ENCODE results near the gene FAM241B.

The FAM241B gene

GRCh38 chr10:69655124-69655867 lies 25.2 kb downstream of the FAM241B start:
- no peaks in the 10 kb centered on the region for H3K4me1 ChIP-seq (ENCODE audit: insufficient read depth, low read length, severe bottlenecking)
- H3K36me3 ChIP-seq (ENCODE audit: insufficient read depth, low read length): no peaks in the 10 kb centered on the region; the same call in 1 of the 2 replicates
- no peaks in the 10 kb centered on the region for H3K9me2 ChIP-seq (ENCODE audit: low read depth, low read length)
- H3K9ac ChIP-seq (ENCODE audit: low read length): no peak overlapping the region
- H4K20me1 ChIP-seq (ENCODE audit: insufficient read depth, low read length): no peaks in the 10 kb centered on the region
- no peak overlapping the region for H2AFZ ChIP-seq (ENCODE audit: low read length)
- H3K4me3 ChIP-seq (ENCODE audit: low read depth, low read length, poor library complexity, severe bottlenecking): no peak overlapping the region
- H3K4me2 ChIP-seq (ENCODE audit: low read length): no peak overlapping the region
- no peaks in the 10 kb centered on the region for H3F3A ChIP-seq (ENCODE audit: insufficient read depth, low read length)
- TF ChIP-seq CTCF (IDR thresholded peaks at IDR 0.05; ENCODE audit: low read length) (no peak), EZH2 (IDR thresholded peaks at IDR 0.05; ENCODE audit: borderline replicate concordance, low read length) (no peak)
- no peaks in the 10 kb centered on the region for H3K9me3 ChIP-seq (ENCODE audit: low read length)
- H3K27me3 ChIP-seq (ENCODE audit: insufficient read depth, low read length): peaks cover 4% of the 10 kb centered on the region; the same call in 1 of the 2 replicates
- H3K27ac ChIP-seq (ENCODE audit: low read depth, low read length, poor library complexity, severe bottlenecking): no peak overlapping the region
- H3K79me2 ChIP-seq (ENCODE audit: insufficient read depth, low read length): no peaks in the 10 kb centered on the region

GRCh38 chr10:69655868-69656555 lies 26.0 kb downstream of the FAM241B start:
- Histone ChIP-seq H2AFZ (ENCODE audit: low read length) (no peak overlapping the region), H3K9ac (ENCODE audit: low read length) (no peak overlapping the region), H3K4me1 (ENCODE audit: insufficient read depth, low read length, severe bottlenecking) (no peaks in the 10 kb centered on the region), H3K9me3 (ENCODE audit: low read length) (no peaks in the 10 kb centered on the region), H3K4me2 (ENCODE audit: low read length) (no peak overlapping the region), H3K9me2 (ENCODE audit: low read depth, low read length) (no peaks in the 10 kb centered on the region), H3F3A (ENCODE audit: insufficient read depth, low read length) (no peaks in the 10 kb centered on the region), H4K20me1 (ENCODE audit: insufficient read depth, low read length) (no peaks in the 10 kb centered on the region), H3K36me3 (ENCODE audit: insufficient read depth, low read length) (no peaks in the 10 kb centered on the region; the same call in 1 of the 2 replicates), H3K79me2 (ENCODE audit: insufficient read depth, low read length) (no peaks in the 10 kb centered on the region), H3K27ac (ENCODE audit: low read depth, low read length, poor library complexity, severe bottlenecking) (no peak overlapping the region), H3K4me3 (ENCODE audit: low read depth, low read length, poor library complexity, severe bottlenecking) (no peak overlapping the region), H3K27me3 (ENCODE audit: insufficient read depth, low read length) (peaks cover 4% of the 10 kb centered on the region; the same call in 1 of the 2 replicates)
- no peak for TF ChIP-seq CTCF (IDR thresholded peaks at IDR 0.05; ENCODE audit: low read length)
- no peak for TF ChIP-seq EZH2 (IDR thresholded peaks at IDR 0.05; ENCODE audit: borderline replicate concordance, low read length)

GRCh38 chr10:69656742-69657269 lies 26.8 kb downstream of the FAM241B start:
- H2AFZ ChIP-seq (ENCODE audit: low read length): no peak overlapping the region
- no peak overlapping the region for H3K4me2 ChIP-seq (ENCODE audit: low read length)
- H3K27me3 ChIP-seq (ENCODE audit: insufficient read depth, low read length): peaks cover 4% of the 10 kb centered on the region; the same call in 1 of the 2 replicates
- H3K9me2 ChIP-seq (ENCODE audit: low read depth, low read length): no peaks in the 10 kb centered on the region
- TF ChIP-seq EZH2 (IDR thresholded peaks at IDR 0.05; ENCODE audit: borderline replicate concordance, low read length) (no peak), CTCF (IDR thresholded peaks at IDR 0.05; ENCODE audit: low read length) (no peak)
- H4K20me1 ChIP-seq (ENCODE audit: insufficient read depth, low read length): no peaks in the 10 kb centered on the region
- no peaks in the 10 kb centered on the region for H3K4me1 ChIP-seq (ENCODE audit: insufficient read depth, low read length, severe bottlenecking)
- H3K4me3 ChIP-seq (ENCODE audit: low read depth, low read length, poor library complexity, severe bottlenecking): no peak overlapping the region
- H3K9ac ChIP-seq (ENCODE audit: low read length): no peak overlapping the region
- H3K27ac ChIP-seq (ENCODE audit: low read depth, low read length, poor library complexity, severe bottlenecking): no peak overlapping the region
- H3K9me3 ChIP-seq (ENCODE audit: low read length): no peaks in the 10 kb centered on the region
- H3K79me2 ChIP-seq (ENCODE audit: insufficient read depth, low read length): no peaks in the 10 kb centered on the region
- no peaks in the 10 kb centered on the region; the same call in 1 of the 2 replicates for H3K36me3 ChIP-seq (ENCODE audit: insufficient read depth, low read length)
- no peaks in the 10 kb centered on the region for H3F3A ChIP-seq (ENCODE audit: insufficient read depth, low read length)
